Measurements from ENCODE around the gene EXTL2.
"Not testable (repeated sequence)": the region's sequence is repeated elsewhere in the genome, so short reads cannot be mapped to it uniquely, and the experiment has no call there.

EXTL2 gene

GRCh38 chr1:100852976-100853375, 41.7 kb downstream of the EXTL2 start:
- no peak for DNase-seq

GRCh38 chr1:100851726-100852125, 42.9 kb downstream of the EXTL2 start:
- no peak for DNase-seq

DNA sequence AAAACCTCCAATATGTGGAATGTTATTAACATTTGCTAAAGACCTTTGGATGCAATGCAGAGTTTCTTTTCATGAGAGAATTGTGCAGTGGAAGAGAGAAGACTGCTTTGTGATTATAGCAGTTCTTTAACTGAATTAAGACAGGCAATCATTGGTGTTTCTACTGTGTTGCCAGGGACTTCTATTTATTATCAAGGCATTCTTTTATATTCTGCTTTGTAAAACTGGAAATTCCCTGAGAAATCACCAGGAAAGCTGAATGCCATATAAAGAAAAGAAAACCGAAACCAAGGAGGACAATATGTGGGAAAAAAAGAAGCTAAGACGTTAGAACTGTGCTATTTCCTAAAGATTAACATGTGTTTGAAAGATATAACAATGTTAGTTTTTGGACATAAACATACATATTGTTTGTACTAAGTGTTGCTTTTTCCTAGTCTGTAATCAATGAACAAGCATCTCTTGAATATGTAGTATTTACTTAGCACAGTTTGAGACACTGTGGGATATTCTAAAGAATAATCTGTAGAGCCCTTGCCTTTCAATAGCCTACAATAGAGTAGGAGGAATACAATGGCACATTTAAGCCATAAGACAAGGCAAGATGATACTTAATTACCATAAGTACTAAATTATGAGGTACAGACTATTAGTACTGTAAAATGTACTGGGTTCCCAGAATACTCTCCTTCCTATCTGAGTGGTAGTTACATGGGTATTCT, 47.1 kb downstream of the EXTL2 start:
- DNase-seq, result no peak

- DNase-seq, result not testable (repeated sequence)
Observed at GRCh38 chr1:100843160-100843559, 51.5 kb downstream of the EXTL2 start.

- DNase-seq, result no peak
Observed at GRCh38 chr1:100835866-100836842, 58.5 kb downstream of the EXTL2 start.

DNA sequence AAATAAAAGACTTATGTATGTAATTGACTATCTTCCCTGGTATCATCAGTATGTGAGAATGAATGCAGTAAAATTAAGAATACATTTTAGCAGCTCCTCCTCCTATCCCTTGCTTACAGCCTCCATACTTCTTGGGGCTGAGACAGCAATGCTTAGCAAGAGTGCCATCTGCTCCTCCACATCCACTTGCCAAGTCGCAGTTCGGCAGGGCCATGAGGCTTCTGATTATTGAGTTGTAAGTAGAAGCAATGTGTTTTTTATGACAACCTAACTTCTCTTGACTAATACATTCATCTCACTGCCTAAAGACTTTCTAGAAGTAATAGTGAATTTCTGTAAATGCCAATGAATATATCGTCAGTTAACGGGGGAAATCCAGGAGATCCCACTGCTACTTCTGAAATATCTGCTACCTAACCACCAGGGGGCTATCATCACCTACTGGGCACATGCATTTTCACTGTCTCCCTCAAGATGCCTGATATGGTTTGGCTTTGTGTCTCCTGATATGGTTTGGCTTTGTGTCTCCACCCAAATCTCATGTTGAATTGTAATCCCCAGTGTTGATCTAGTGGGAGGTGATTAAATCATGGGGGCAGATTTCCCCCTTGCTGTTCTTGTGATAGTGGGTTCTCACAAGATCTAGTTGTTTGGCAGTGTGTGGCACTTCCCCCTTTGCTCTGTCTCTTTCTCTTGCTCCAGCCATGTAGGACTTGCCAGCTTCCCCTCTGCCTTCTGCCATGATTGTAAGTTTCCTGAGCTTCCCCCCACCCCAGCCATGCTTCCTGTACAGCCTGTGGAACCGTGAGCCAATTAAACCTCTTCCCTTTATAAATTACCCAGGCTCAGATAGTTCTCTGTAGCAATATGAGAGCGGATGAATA, 59.6 kb downstream of the EXTL2 start:
- DNase-seq, result no peak

GRCh38 chr1:100832694-100833428, 61.8 kb downstream of the EXTL2 start:
- no peak for DNase-seq

DNA sequence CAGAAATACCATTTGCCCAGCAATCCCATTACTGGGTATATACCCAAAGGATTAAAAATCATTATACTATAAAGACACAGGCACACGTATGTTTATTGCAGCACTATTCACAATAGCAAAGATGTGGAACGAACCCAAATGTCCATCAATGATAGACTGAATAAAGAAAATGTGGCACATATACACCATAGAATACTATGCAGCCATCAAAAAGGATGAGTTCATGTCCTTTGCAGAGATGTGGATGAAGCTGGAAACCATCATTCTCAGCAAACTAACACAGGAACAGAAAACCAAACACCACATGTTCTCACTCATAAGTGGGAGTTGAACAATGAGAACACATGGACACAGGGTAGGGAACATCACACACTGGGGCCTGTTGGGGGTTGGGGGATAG, 69.0 kb downstream of the EXTL2 start:
- not testable (repeated sequence) for DNase-seq
